IPS-15b (cell line): Measurements from ENCODE around the gene TBCCD1.
"Not testable (repeated sequence)": the region's sequence is repeated elsewhere in the genome, so short reads cannot be mapped to it uniquely, and the experiment has no call there.

Experiments
- H3K27me3 ChIP-seq: one replicate; pipeline ENCODE4 v1.6.1; 2013; ENCODE audit warnings: low read length; ENCODE audit not compliant: control insufficient read depth, insufficient read depth
- H3K36me3 ChIP-seq: one replicate; pipeline ENCODE4 v1.6.1; 2013; ENCODE audit warnings: low read length; ENCODE audit not compliant: control insufficient read depth, insufficient read depth
- H3K4me1 ChIP-seq: one replicate; pipeline ENCODE4 v1.6.1; 2013; ENCODE audit warnings: mild to moderate bottlenecking, low read length; ENCODE audit not compliant: control insufficient read depth, insufficient read depth
- H3K4me3 ChIP-seq: one replicate; pipeline ENCODE4 v1.5.1; 2013; ENCODE audit warnings: low read depth, low read length
- H3K9ac ChIP-seq: one replicate; pipeline ENCODE4 v1.6.1; 2013; ENCODE audit warnings: low read depth, mild to moderate bottlenecking, low read length
- H3K9me3 ChIP-seq: one replicate; pipeline ENCODE4 v1.6.1; 2013; ENCODE audit warnings: mild to moderate bottlenecking, low read length; ENCODE audit not compliant: control insufficient read depth, insufficient read depth

The TBCCD1 gene

GRCh38 chr3:186540221-186540834 is 26.8 kb downstream of the TBCCD1 start:
- Histone ChIP-seq H3K4me1 (no peaks in the 10 kb centered on the region), H3K4me3 (no peak overlapping the region), H3K27me3 (no peaks in the 10 kb centered on the region), H3K9ac (no peak overlapping the region), H3K9me3 (no peaks in the 10 kb centered on the region), H3K36me3 (no peaks in the 10 kb centered on the region)

GRCh38 chr3:186538779-186539178 is 28.4 kb downstream of the TBCCD1 start:
- Histone ChIP-seq H3K4me3 (no peak overlapping the region), H3K9ac (no peak overlapping the region), H3K36me3 (no peaks in the 10 kb centered on the region), H3K9me3 (no peaks in the 10 kb centered on the region), H3K27me3 (no peaks in the 10 kb centered on the region), H3K4me1 (no peaks in the 10 kb centered on the region)

GRCh38 chr3:186536883-186537844 is 30.0 kb downstream of the TBCCD1 start:
- H3K27me3 ChIP-seq = no peaks in the 10 kb centered on the region
- H3K9me3 ChIP-seq = no peaks in the 10 kb centered on the region
- H3K4me3 ChIP-seq = no peak overlapping the region
- H3K36me3 ChIP-seq = no peaks in the 10 kb centered on the region
- no peak overlapping the region for H3K9ac ChIP-seq
- H3K4me1 ChIP-seq = no peaks in the 10 kb centered on the region

GRCh38 chr3:186534113-186534669 is 32.9 kb downstream of the TBCCD1 start:
- Histone ChIP-seq H3K4me1 (peaks cover 3% of the 10 kb centered on the region), H3K36me3 (no peaks in the 10 kb centered on the region), H3K4me3 (no peak overlapping the region), H3K9me3 (no peaks in the 10 kb centered on the region), H3K9ac (no peak overlapping the region), H3K27me3 (no peaks in the 10 kb centered on the region)

- H3K27me3 ChIP-seq = no peaks in the 10 kb centered on the region
- no peaks in the 10 kb centered on the region for H3K9me3 ChIP-seq
- no peak overlapping the region for H3K4me3 ChIP-seq
- H3K9ac ChIP-seq = no peak overlapping the region
- no peaks in the 10 kb centered on the region for H3K36me3 ChIP-seq
- H3K4me1 ChIP-seq = peaks cover 3% of the 10 kb centered on the region
Measured at GRCh38 chr3:186532598-186533072, 34.5 kb downstream of the TBCCD1 start.

GRCh38 chr3:186531694-186532093 is 35.4 kb downstream of the TBCCD1 start:
- H3K27me3 ChIP-seq, H3K4me3 ChIP-seq, H3K9ac ChIP-seq, H3K4me1 ChIP-seq, H3K9me3 ChIP-seq, H3K36me3 ChIP-seq: not testable (repeated sequence)

GRCh38 chr3:186530415-186530814 is 36.7 kb downstream of the TBCCD1 start:
- no peaks in the 10 kb centered on the region for H3K9me3 ChIP-seq
- peak overlapping the region; percentile 8 for H3K9ac ChIP-seq
- peaks cover 3% of the 10 kb centered on the region for H3K4me1 ChIP-seq
- no peaks in the 10 kb centered on the region for H3K27me3 ChIP-seq
- no peaks in the 10 kb centered on the region for H3K36me3 ChIP-seq
- no peak overlapping the region for H3K4me3 ChIP-seq

- peaks cover 3% of the 10 kb centered on the region for H3K4me1 ChIP-seq
- H3K36me3 ChIP-seq = no peaks in the 10 kb centered on the region
Measured at GRCh38 chr3:186529201-186529999, 37.7 kb downstream of the TBCCD1 start.

GRCh38 chr3:186526256-186526606 is 40.9 kb downstream of the TBCCD1 start:
- Histone ChIP-seq H3K36me3 (no peaks in the 10 kb centered on the region), H3K4me1 (peaks cover 3% of the 10 kb centered on the region), H3K4me3 (no peak overlapping the region), H3K9ac (no peak overlapping the region), H3K27me3 (no peaks in the 10 kb centered on the region), H3K9me3 (no peaks in the 10 kb centered on the region)

More at GRCh38 chr3:186529201-186529999, 37.7 kb downstream of the TBCCD1 start:
- Histone ChIP-seq H3K27me3 (no peaks in the 10 kb centered on the region), H3K9me3 (no peaks in the 10 kb centered on the region), H3K9ac (no peak overlapping the region), H3K4me3 (no peak overlapping the region)

GRCh38 chr3:186525369-186526255 is 41.5 kb downstream of the TBCCD1 start:
- H3K27me3 ChIP-seq = no peaks in the 10 kb centered on the region
- peaks cover 3% of the 10 kb centered on the region for H3K4me1 ChIP-seq
- no peaks in the 10 kb centered on the region for H3K36me3 ChIP-seq
- no peak overlapping the region for H3K9ac ChIP-seq
- H3K9me3 ChIP-seq = no peaks in the 10 kb centered on the region
- H3K4me3 ChIP-seq = no peak overlapping the region
